Measurements from ENCODE around the gene SEMG2.

DNA sequence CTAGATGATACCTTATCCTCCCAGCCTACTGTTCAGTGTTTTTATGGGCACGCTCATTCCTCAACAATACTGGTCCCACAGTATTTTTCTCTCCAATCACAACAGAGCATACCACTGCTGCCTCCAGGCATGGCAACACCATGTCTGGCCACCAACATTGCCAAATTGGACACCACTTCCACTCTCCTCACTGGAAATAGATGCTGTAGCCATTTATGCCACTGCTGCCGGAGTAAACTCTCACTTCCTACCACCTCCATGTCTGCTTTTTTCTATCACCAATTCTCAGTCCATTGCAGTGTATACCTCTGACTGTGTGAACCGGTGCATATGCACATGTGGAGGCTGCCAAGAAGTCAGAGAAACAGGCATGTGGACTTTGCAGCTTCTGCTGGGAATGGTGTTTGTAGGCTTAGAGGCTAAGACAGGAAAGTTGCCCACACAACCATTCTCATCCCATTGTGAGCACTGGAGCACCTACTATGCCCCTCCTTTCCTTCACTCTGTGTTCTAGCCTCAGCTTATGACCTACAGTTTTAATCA lies 32.0 kb upstream of the SEMG2 start:
- TF ChIP-seq, protein P1, sequence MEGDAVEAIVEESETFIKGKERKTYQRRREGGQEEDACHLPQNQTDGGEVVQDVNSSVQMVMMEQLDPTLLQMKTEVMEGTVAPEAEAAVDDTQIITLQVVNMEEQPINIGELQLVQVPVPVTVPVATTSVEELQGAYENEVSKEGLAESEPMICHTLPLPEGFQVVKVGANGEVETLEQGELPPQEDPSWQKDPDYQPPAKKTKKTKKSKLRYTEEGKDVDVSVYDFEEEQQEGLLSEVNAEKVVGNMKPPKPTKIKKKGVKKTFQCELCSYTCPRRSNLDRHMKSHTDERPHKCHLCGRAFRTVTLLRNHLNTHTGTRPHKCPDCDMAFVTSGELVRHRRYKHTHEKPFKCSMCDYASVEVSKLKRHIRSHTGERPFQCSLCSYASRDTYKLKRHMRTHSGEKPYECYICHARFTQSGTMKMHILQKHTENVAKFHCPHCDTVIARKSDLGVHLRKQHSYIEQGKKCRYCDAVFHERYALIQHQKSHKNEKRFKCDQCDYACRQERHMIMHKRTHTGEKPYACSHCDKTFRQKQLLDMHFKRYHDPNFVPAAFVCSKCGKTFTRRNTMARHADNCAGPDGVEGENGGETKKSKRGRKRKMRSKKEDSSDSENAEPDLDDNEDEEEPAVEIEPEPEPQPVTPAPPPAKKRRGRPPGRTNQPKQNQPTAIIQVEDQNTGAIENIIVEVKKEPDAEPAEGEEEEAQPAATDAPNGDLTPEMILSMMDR (IDR thresholded peaks at IDR 0.05), result no peak
- no peak for TF ChIP-seq POLR2A (IDR thresholded peaks at IDR 0.05)

All from Peyer's patch (tissue), 4 donors.